ENCODE data around the gene RNU2-63P. TPM values are rescaled to one million over a fixed set of nuclear protein-coding genes. Genes with fewer than 3 reads are reported as not detected.

Gene RNU2-63P
- total RNA-seq (2021; fragmentation: NEBNext Ultra II Directional; extraction: Animal tissue kit (Norgen Biotek cat#: 25700)) (6.6 and 8.3 TPM in 2 replicates), polyA plus RNA-seq (2011; rRNA removed) (not detected in 2 replicates), polyA minus RNA-seq (2011; rRNA and poly(A)+ RNA removed) (158 TPM in 1 of 2 replicates, not detected in the other)
- not detected for polyA plus RNA-seq (2011; cell fraction: cytosol; rRNA removed)
- not detected for polyA plus RNA-seq (2011; cell fraction: nucleus; rRNA removed)
- not detected in 4 replicates for polyA plus RNA-seq (2012, experiment 1 of 2)
- polyA plus RNA-seq (2012, experiment 2 of 2): not detected
- not detected for polyA plus RNA-seq (2013, experiment 1 of 2)
- not detected for polyA plus RNA-seq (2013, experiment 2 of 2)
- 36.5 TPM for polyA minus RNA-seq (2011; cell fraction: cytosol; rRNA and poly(A)+ RNA removed)
- not detected for polyA minus RNA-seq (2011; cell fraction: nucleus; rRNA and poly(A)+ RNA removed)
- long read RNA-seq, experiment 1: 0 reads
- long read RNA-seq, experiment 2: 0 reads

- no peaks in the 10 kb centered on the region for H3K36me3 ChIP-seq (ENCODE audit: control insufficient read depth in 2 of 4, insufficient read depth in 4 of 4, low read length in 3 of 4)
- peak within 1 kb of the TSS; percentile 87 for H3K4ac ChIP-seq (replicated peaks; ENCODE audit: insufficient read length, low read depth, low read length)
- H3K23ac ChIP-seq (ENCODE audit: insufficient read length): no peak within 1 kb of the TSS
- H2BK120ac ChIP-seq (replicated peaks; ENCODE audit: low read depth, low read length): peak within 1 kb of the TSS; percentile 94
- H2AFZ ChIP-seq (ENCODE audit: low read length): peak within 1 kb of the TSS; percentile 86; the same call in 1 of the 2 replicates
- 0 out of 2 replicates have a peak within 1 kb of the TSS, but pooled peaks have one; percentile 88 for H2BK15ac ChIP-seq (ENCODE audit: low read length)
- no peaks in the 10 kb centered on the region for H3K79me2 ChIP-seq (ENCODE audit: control insufficient read depth in 1 of 2, insufficient read depth in 2 of 2, low read length in 2 of 2)
- H3K27me3 ChIP-seq (replicated peaks in 1 of 4; ENCODE audit: control insufficient read depth in 3 of 4, extremely low read depth in 1 of 4, insufficient read depth in 3 of 4, low read length in 3 of 4): no peaks in the 10 kb centered on the region
- H2BK5ac ChIP-seq (ENCODE audit: low read depth, low read length): peak within 1 kb of the TSS; percentile 100
- FAIRE-seq: no peak
- H3K9ac ChIP-seq (replicated peaks in 1 of 4; ENCODE audit: extremely low read depth in 1 of 4, low read depth in 3 of 4, low read length in 3 of 4): peak within 1 kb of the TSS; percentile 92 to 98 (median 96)
- peak within 1 kb of the TSS; percentile 96 for H3K18ac ChIP-seq (ENCODE audit: extremely low read depth, low read length)
- H3K9me3 ChIP-seq (ENCODE audit: insufficient read depth in 2 of 2, low read depth in 1 of 2, low read length in 1 of 2): no peaks in the 10 kb centered on the region
- H2BK12ac ChIP-seq (ENCODE audit: low read depth, low read length): peak within 1 kb of the TSS; percentile 85
- H3K27ac ChIP-seq (ENCODE audit: low read depth, low read length): peak within 1 kb of the TSS; percentile 97
- peak within 1 kb of the TSS; percentile 76; the same call in 1 of the 2 replicates for H4K8ac ChIP-seq (ENCODE audit: extremely low read depth, insufficient read depth, low read length)
- peak within 1 kb of the TSS; percentile 74 for H4K5ac ChIP-seq (ENCODE audit: insufficient read length, low read depth, low read length)
- 9% methylated on average over 33 of the region's 34 CpGs; no CpG with 5 or more reads in 1 of the 2 experiments for WGBS, 2 experiments (ENCODE audit: extremely low coverage in 1 of 2, insufficient coverage in 1 of 2, insufficient read length in 1 of 2, insufficient replicate concordance in 2 of 2, low coverage in 1 of 2, low lambda C conversion rate in 2 of 2, missing lambda C conversion rate in 1 of 2)
- peak within 1 kb of the TSS; percentile 77 for H4K91ac ChIP-seq (replicated peaks; ENCODE audit: insufficient read length, low read length)
- H2AK5ac ChIP-seq (ENCODE audit: low read depth, low read length): no peak within 1 kb of the TSS; the same call in 1 of the 2 replicates
- peak within 1 kb of the TSS; percentile 82 for H3K56ac ChIP-seq (replicated peaks; ENCODE audit: insufficient read length, low read depth, low read length)
- ChIA-PET POLR2A (ENCODE audit: partially characterized antibody) (interaction anchor here (0.6 to 5.3 kb wide), 36 partner anchors 10 to 1319 kb away, joined by 3 to 60 read pairs (median 4); partner anchors contain the start of gene THNSL2), CTCF (ENCODE audit: partially characterized antibody) (interaction anchor here (2.9 kb wide), 1 partner anchor 44 kb away, joined by 8 read pairs; no protein-coding TSS in a partner anchor)
- no peaks in the 10 kb centered on the region for H4K20me1 ChIP-seq (replicated peaks in 1 of 2; ENCODE audit: control insufficient read depth in 1 of 2, insufficient read depth in 2 of 2, low read length in 2 of 2)
- peak within 1 kb of the TSS; percentile 84 to 85 for H3K4me2 ChIP-seq (ENCODE audit: insufficient read depth in 1 of 2, low read depth in 2 of 2, low read length in 2 of 2)
- H2BK20ac ChIP-seq (ENCODE audit: low read length): peak within 1 kb of the TSS; percentile 98; the same call in 1 of the 2 replicates
- peak; percentile 65 to 91 for DNase-seq (ENCODE audit: low read depth in 1 of 2, low spot score in 2 of 2)
- H3K4me1 ChIP-seq (replicated peaks in 1 of 4; ENCODE audit: control insufficient read depth in 3 of 4, insufficient read depth in 4 of 4, low read length in 3 of 4): peaks cover 9 to 18% (median 13%) of the 10 kb centered on the region in 4 experiments
- no peak within 1 kb of the TSS for H3K14ac ChIP-seq (ENCODE audit: insufficient read length)
- H3K4me3 ChIP-seq (ENCODE audit: extremely low read depth in 1 of 4, insufficient read depth in 2 of 4, low read depth in 3 of 4, low read length in 4 of 4): peak within 1 kb of the TSS; percentile 65 to 81 (median 72)
- no peaks in the 10 kb centered on the region for H3K79me1 ChIP-seq (ENCODE audit: low read depth, low read length)
- H3K23me2 ChIP-seq (ENCODE audit: low read depth, low read length): peaks cover 3% of the 10 kb centered on the region; the same call in 1 of the 2 replicates
- TF ChIP-seq BACH1 (IDR thresholded peaks at IDR 0.05; ENCODE audit: low read length): no peak
- TF ChIP-seq SP4 (IDR thresholded peaks at IDR 0.05; ENCODE audit: low read length): peak; percentile 75
- TF ChIP-seq RBBP5 (IDR thresholded peaks at IDR 0.05; ENCODE audit: borderline replicate concordance, low read depth, low read length): no peak
- TF ChIP-seq KDM5A (IDR thresholded peaks at IDR 0.05; ENCODE audit: low read length): no peak
- no peak for TF ChIP-seq TEAD4 (IDR thresholded peaks at IDR 0.05; ENCODE audit: low read depth, low read length)
- peak; percentile 49; the same call in 1 of the 2 replicates for TF ChIP-seq YY1 (IDR thresholded peaks at IDR 0.05; ENCODE audit: low read depth, low read length)
- no peak; a peak in 1 of 3 replicates for TF ChIP-seq EP300 (IDR thresholded peaks at IDR 0.05; ENCODE audit: borderline replicate concordance in 1 of 2, low read depth in 2 of 2, low read length in 2 of 2)
- no peak for TF ChIP-seq POU5F1 (IDR thresholded peaks at IDR 0.05; ENCODE audit: low read depth, low read length)
- no peak for TF ChIP-seq CBX5 (IDR thresholded peaks at IDR 0.05; ENCODE audit: low read depth, low read length)
These were observed at the start of gene RNU2-63P for GRCh38 chr2:88016086-88016959. Gene RNU2-63P (minus strand): TSS chr2:88016547.

Data from H1 (cell line).